MCF 10A (cell line): ENCODE results near the gene NAA80. TPM values are rescaled to one million over a fixed set of nuclear protein-coding genes. Genes with fewer than 3 reads are reported as not detected.

Source experiments
- BruUV-seq: library from RNA; stranded (reverse); fragments of 400-500 nt; replicated peaks from 2 replicates; lab custom pipeline; 2021; lab: Mats Ljungman, UMichigan
- CTCF ChIA-PET: fragments of 300-600 bp; sonication (Branson Sonifier 250); formaldehyde crosslinking; extraction: SDS; loops from one replicate; lab custom pipeline; 2021; ENCODE audit warnings: antibody characterized with exemption, inconsistent platforms; lab: Yijun Ruan, JAX
- POLR2A ChIA-PET: fragments of 300-600, 350-650 bp; sonication (Branson Sonifier 250); formaldehyde crosslinking; extraction: SDS; loops from one replicate; lab custom pipeline; 2020; ENCODE audit warnings: antibody characterized with exemption, inconsistent platforms; lab: Yijun Ruan, JAX
- DNase-seq: peaks from one replicate; pipeline ENCODE4 v3.0.0-alpha.2; 2018; ENCODE audit not compliant: unreplicated experiment
- H3K27ac Mint-ChIP-seq: one replicate; pipeline ENCODE4 v1.8.0; 2022; ENCODE audit warnings: mild to moderate bottlenecking, low read depth, mixed read lengths; ENCODE audit not compliant: unreplicated experiment
- H3K27me3 Mint-ChIP-seq: one replicate; pipeline ENCODE4 v1.8.0; 2022; ENCODE audit warnings: mixed read lengths; ENCODE audit not compliant: insufficient read depth, unreplicated experiment
- H3K36me3 Mint-ChIP-seq: one replicate; pipeline ENCODE4 v1.8.0; 2022; ENCODE audit warnings: mild to moderate bottlenecking, moderate library complexity, mixed read lengths; ENCODE audit not compliant: insufficient read depth, unreplicated experiment
- H3K4me1 Mint-ChIP-seq: one replicate; pipeline ENCODE4 v1.8.0; 2022; ENCODE audit warnings: mixed read lengths; ENCODE audit not compliant: insufficient read depth, unreplicated experiment
- H3K4me3 Mint-ChIP-seq: one replicate; pipeline ENCODE4 v1.8.0; 2022; ENCODE audit warnings: mild to moderate bottlenecking, moderate library complexity, mixed read lengths; ENCODE audit not compliant: unreplicated experiment
- H3K9me3 Mint-ChIP-seq: one replicate; pipeline ENCODE4 v1.8.0; 2022; ENCODE audit warnings: mixed read lengths; ENCODE audit not compliant: unreplicated experiment
- CTCF ChIP-seq: fragments of 200-600 bp; IDR thresholded peaks from one replicate; pipeline ENCODE4 v1.8.0; 2022; ENCODE audit warnings: antibody characterized with exemption, mild to moderate bottlenecking; ENCODE audit not compliant: unreplicated experiment
- intact Hi-C: fragments of 100-400 bp; cut with micrococcal nuclease; formaldehyde crosslinking; loops from 2 replicates; pipeline ENCODE4 v1.14.1; 2022
- total RNA-seq: library from RNA; stranded (reverse); gene quantifications from 2 replicates; pipeline ENCODE4 v1.2.3, GENCODE V29; 2022

NAA80 gene
- total RNA-seq, 1 experiment from 2014 or later, result 12.4 TPM

GRCh38 chr3:50323614-50324199 is 24.5 kb upstream of the NAA80 start:
- DNase-seq, result no peak
- peaks cover 4% of the 10 kb centered on the region for H3K36me3 Mint-ChIP-seq
- peaks cover 6% of the 10 kb centered on the region for H3K4me1 Mint-ChIP-seq
- no TSS peak for BruUV-seq
- intact Hi-C loops, result loop anchor here (1.0 kb wide), 2 partner anchors 49 to 131 kb away; no protein-coding TSS in a partner anchor
- no peaks in the 10 kb centered on the region for H3K27me3 Mint-ChIP-seq
- ChIA-PET POLR2A (interaction anchor here (1.2 to 5.0 kb wide), 4 partner anchors 13 to 32 kb away, joined by 3 to 22 read pairs (median 4); partner anchors contain the start of genes HYAL3, IFRD2 and NAA80), CTCF (interaction anchor here (0.6 to 3.9 kb wide), 28 partner anchors 9 to 1345 kb away, joined by 3 to 38 read pairs (median 4); partner anchors contain the start of genes HYAL1, HYAL3, IFRD2 and NAA80)
- H3K9me3 Mint-ChIP-seq, result no peaks in the 10 kb centered on the region
- no peak overlapping the region for H3K4me3 Mint-ChIP-seq
- TF ChIP-seq CTCF, result no peak
- no peak overlapping the region for H3K27ac Mint-ChIP-seq

DNA sequence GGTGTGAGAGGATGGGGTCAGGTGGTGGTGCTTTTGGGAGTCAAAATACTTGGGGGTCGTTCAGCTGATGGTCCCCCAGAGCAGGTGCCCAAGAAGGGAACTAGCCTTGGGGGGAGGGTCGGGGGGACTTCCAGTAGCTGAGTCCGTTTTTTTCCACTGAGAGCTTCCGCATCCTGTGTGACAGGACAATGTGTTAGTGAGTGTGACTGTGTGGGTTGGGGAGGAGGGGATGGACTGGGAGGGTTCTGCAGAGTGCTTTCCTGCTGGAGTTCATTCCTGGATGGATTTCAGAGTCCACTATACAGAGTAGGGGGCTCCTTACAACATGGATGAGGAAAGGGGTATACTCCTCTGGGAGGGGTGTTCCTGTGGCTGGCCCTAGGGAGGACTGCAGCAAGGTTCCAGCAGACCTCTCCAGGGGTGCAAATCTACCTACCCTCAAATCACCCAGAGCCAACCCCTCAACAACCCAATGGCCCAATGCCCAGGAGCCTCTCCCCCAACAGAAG is 23.9 kb upstream of the NAA80 start:
- Mint-ChIP-seq H3K4me1 (peaks cover 6% of the 10 kb centered on the region), H3K27me3 (no peaks in the 10 kb centered on the region), H3K27ac (no peak overlapping the region), H3K36me3 (peaks cover under 1% of the 10 kb centered on the region), H3K4me3 (peak overlapping the region; percentile 21), H3K9me3 (no peaks in the 10 kb centered on the region)
- no peak for DNase-seq
- BruUV-seq, result no TSS peak
- CTCF ChIA-PET, result interaction anchor here (0.7 to 3.9 kb wide), 12 partner anchors 8 to 1346 kb away, joined by 3 to 38 read pairs (median 8); partner anchors contain the start of genes HYAL1, HYAL3, IFRD2 and NAA80
- POLR2A ChIA-PET, result interaction anchor here (1.8 to 5.0 kb wide), 2 partner anchors 14 to 31 kb away, joined by 4 to 22 read pairs; partner anchors contain the start of gene IFRD2
- TF ChIP-seq CTCF, result no peak
- intact Hi-C loops, result no loop called here

GRCh38 chr3:50322386-50323091 is 23.3 kb upstream of the NAA80 start, which contains the start of gene HYAL2:
Gene HYAL2, minus strand, starts transcription at chr3:50322745. Its CDS starts 2,256 bp downstream, at chr3:50320489.
- no peak for TF ChIP-seq CTCF
- peaks cover 7% of the 10 kb centered on the region for H3K4me1 Mint-ChIP-seq
- POLR2A ChIA-PET, result interaction anchor here (1.8 to 5.0 kb wide), 2 partner anchors 15 to 30 kb away, joined by 4 to 22 read pairs; partner anchors contain the start of gene IFRD2
- H3K27ac Mint-ChIP-seq, result peak within 1 kb of the TSS; percentile 98
- no peak for DNase-seq
- no peaks in the 10 kb centered on the region for H3K9me3 Mint-ChIP-seq
- no peaks in the 10 kb centered on the region for H3K27me3 Mint-ChIP-seq
- CTCF ChIA-PET, result interaction anchor here (0.7 to 3.9 kb wide), 9 partner anchors 8 to 56 kb away, joined by 3 to 38 read pairs (median 10); partner anchors contain the start of genes HYAL1, HYAL3, IFRD2 and NAA80
- no TSS peak for BruUV-seq
- no peaks in the 10 kb centered on the region for H3K36me3 Mint-ChIP-seq
- H3K4me3 Mint-ChIP-seq, result peak within 1 kb of the TSS; percentile 80
- intact Hi-C loops, result no loop called here
